Osteoblast (primary cell): ENCODE data around the gene ALDH8A1. TPM values are rescaled to one million over a fixed set of nuclear protein-coding genes. Genes with fewer than 3 reads are reported as not detected.
A peak's percentile ranks its signal among the peaks of the same experiment; 100 is the strongest.

Experiments
- DNase-seq: peaks from one replicate; pipeline ENCODE4 v3.0.0; 2011; ENCODE audit warnings: low spot score, mixed read lengths; ENCODE audit not compliant: insufficient read length; ENCODE audit errors: missing footprints
- H2AFZ ChIP-seq: 2 replicates; pipeline ENCODE4 v1.6.0; 2011; ENCODE audit warnings: mild to moderate bottlenecking, low read length
- H3K27ac ChIP-seq: 2 replicates; pipeline ENCODE4 v1.5.1; 2011; ENCODE audit warnings: mild to moderate bottlenecking, low read depth, low read length, moderate library complexity
- H3K27me3 ChIP-seq: 2 replicates; pipeline ENCODE4 v1.6.0; 2012; ENCODE audit warnings: mild to moderate bottlenecking, control low read depth, inconsistent platforms, low read length, moderate library complexity; ENCODE audit not compliant: insufficient read depth
- H3K36me3 ChIP-seq: 2 replicates; pipeline ENCODE4 v1.5.1; 2011; ENCODE audit warnings: mild to moderate bottlenecking, low read length, control low read depth, moderate library complexity; ENCODE audit not compliant: insufficient read depth
- H3K4me1 ChIP-seq: 2 replicates; pipeline ENCODE4 v1.5.1; 2011; ENCODE audit warnings: mild to moderate bottlenecking, low read length, control low read depth, moderate library complexity; ENCODE audit not compliant: insufficient read depth
- H3K4me2 ChIP-seq: 2 replicates; pipeline ENCODE4 v1.6.0; 2011; ENCODE audit warnings: mild to moderate bottlenecking, low read length; ENCODE audit not compliant: insufficient read depth
- H3K4me3 ChIP-seq: fragments of 200-600 bp; sonication (generic); 3 replicates; pipeline ENCODE4 v1.5.1; 2012; ENCODE audit warnings: mild to moderate bottlenecking, low read length, inconsistent platforms; ENCODE audit not compliant: insufficient read depth
- H3K79me2 ChIP-seq: 2 replicates; pipeline ENCODE4 v1.6.0; 2012; ENCODE audit warnings: mild to moderate bottlenecking, low read length, control low read depth, inconsistent platforms; ENCODE audit not compliant: insufficient read depth
- H3K9me3 ChIP-seq: 2 replicates; pipeline ENCODE4 v1.5.1; 2011; ENCODE audit warnings: low read depth, low read length, control low read depth
- H4K20me1 ChIP-seq: 2 replicates; pipeline ENCODE4 v1.6.0; 2012; ENCODE audit warnings: mild to moderate bottlenecking, low read length, control low read depth; ENCODE audit not compliant: insufficient read depth
- total RNA-seq: library from RNA; depleted of rRNA; stranded (reverse); fragments of >200 nt; gene quantifications from 2 replicates; pipeline ENCODE4 v1.2.3, GENCODE V29; 2012
- TF ChIP-seq, protein P1 (sequence below): IDR thresholded peaks from 2 replicates; pipeline ENCODE4 v1.5.1; 2011; ENCODE audit warnings: mild to moderate bottlenecking, low read depth, low read length, moderate library complexity; ENCODE audit errors: extremely low read depth

ALDH8A1 gene
- total RNA-seq, 1 donor, result under 0.01 TPM

DNA sequence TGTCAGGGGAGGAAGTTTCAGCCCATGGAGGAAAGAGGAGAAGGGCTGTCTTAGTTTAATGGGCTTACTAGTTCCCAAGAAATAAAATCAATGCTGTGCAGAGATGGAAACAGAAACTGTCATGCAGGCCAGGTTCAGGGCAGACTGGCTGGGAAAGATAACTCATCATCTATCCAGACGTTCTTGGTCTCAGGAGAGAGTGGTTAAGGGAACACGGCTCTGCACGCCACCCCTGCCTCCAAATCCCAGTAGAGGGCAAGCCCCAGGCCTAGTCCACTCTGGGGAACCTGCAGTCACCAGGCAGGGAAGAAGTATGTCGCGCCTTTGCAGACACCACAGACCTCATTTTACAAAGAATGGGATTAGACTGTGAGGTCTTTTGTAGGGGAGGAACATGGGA is 12.5 kb downstream of the ALDH8A1 start:
- no peaks in the 10 kb centered on the region for H3K79me2 ChIP-seq
- H4K20me1 ChIP-seq, result no peaks in the 10 kb centered on the region
- peak overlapping the region; percentile 55 for H3K4me3 ChIP-seq
- H3K4me2 ChIP-seq, result peak overlapping the region; percentile 89
- H3K4me1 ChIP-seq, result peaks cover 21% of the 10 kb centered on the region
- no peaks in the 10 kb centered on the region for H3K27me3 ChIP-seq
- no peaks in the 10 kb centered on the region for H3K36me3 ChIP-seq
- peak overlapping the region; percentile 79 for H2AFZ ChIP-seq
- TF ChIP-seq, protein P1, sequence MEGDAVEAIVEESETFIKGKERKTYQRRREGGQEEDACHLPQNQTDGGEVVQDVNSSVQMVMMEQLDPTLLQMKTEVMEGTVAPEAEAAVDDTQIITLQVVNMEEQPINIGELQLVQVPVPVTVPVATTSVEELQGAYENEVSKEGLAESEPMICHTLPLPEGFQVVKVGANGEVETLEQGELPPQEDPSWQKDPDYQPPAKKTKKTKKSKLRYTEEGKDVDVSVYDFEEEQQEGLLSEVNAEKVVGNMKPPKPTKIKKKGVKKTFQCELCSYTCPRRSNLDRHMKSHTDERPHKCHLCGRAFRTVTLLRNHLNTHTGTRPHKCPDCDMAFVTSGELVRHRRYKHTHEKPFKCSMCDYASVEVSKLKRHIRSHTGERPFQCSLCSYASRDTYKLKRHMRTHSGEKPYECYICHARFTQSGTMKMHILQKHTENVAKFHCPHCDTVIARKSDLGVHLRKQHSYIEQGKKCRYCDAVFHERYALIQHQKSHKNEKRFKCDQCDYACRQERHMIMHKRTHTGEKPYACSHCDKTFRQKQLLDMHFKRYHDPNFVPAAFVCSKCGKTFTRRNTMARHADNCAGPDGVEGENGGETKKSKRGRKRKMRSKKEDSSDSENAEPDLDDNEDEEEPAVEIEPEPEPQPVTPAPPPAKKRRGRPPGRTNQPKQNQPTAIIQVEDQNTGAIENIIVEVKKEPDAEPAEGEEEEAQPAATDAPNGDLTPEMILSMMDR, result no peak
- no peaks in the 10 kb centered on the region for H3K9me3 ChIP-seq
- peak; percentile 80 for DNase-seq
- H3K27ac ChIP-seq, result peak overlapping the region; percentile 99

DNA sequence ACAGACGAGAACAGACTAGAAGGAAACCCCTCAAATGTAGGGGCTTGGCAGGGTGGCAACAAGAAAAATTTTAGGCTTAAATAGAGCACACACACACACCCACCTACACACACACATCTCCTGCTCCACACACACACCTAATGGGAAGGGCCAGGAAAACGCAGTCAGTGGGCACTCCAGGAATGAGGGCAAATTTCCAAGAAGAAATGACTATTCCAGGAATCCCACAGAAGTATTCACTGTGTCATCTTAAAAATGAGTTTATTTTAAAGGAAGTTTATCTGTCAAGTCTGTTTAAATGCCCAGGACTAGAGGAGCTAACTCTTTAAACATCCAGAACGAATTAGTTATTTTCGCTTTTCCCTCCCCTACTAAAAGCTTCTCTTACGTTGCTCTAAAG is 13.0 kb downstream of the ALDH8A1 start:
- Histone ChIP-seq H3K4me2 (peak overlapping the region; percentile 89), H3K4me3 (peak overlapping the region; percentile 55), H3K4me1 (peaks cover 21% of the 10 kb centered on the region), H3K36me3 (no peaks in the 10 kb centered on the region), H3K27ac (peak overlapping the region; percentile 99), H4K20me1 (no peaks in the 10 kb centered on the region), H2AFZ (peak overlapping the region; percentile 79), H3K9me3 (no peaks in the 10 kb centered on the region), H3K79me2 (no peaks in the 10 kb centered on the region), H3K27me3 (no peaks in the 10 kb centered on the region)
- peak; percentile 69 for DNase-seq
- TF ChIP-seq, protein P1, result no peak

DNA sequence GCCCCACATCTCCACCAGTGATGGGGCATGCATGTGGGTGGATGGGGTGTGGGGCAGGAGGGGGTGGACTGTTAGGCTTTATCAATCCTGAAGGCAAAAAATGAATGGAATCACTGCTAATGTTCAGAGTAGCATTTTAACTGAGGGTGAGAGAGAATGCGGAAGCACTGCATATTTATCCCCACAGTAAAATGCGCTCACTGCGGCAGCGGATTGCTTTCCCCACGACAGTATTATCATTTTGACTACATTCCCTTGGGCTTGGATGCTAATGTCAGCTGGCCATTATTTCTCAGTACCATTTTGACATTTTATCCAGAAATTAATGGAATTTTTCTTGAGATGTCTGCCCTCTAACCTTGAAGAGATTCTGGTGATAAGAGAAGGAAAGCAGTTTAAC is 13.4 kb downstream of the ALDH8A1 start:
- H4K20me1 ChIP-seq, result no peaks in the 10 kb centered on the region
- DNase-seq, result no peak
- no peaks in the 10 kb centered on the region for H3K79me2 ChIP-seq
- H3K4me3 ChIP-seq, result no peak overlapping the region
- H3K36me3 ChIP-seq, result no peaks in the 10 kb centered on the region
- H3K4me2 ChIP-seq, result peak overlapping the region; percentile 89
- peaks cover 21% of the 10 kb centered on the region for H3K4me1 ChIP-seq
- TF ChIP-seq, protein P1, result no peak
- H3K27ac ChIP-seq, result peak overlapping the region; percentile 99
- H2AFZ ChIP-seq, result no peak overlapping the region
- H3K9me3 ChIP-seq, result no peaks in the 10 kb centered on the region
- H3K27me3 ChIP-seq, result no peaks in the 10 kb centered on the region

DNA sequence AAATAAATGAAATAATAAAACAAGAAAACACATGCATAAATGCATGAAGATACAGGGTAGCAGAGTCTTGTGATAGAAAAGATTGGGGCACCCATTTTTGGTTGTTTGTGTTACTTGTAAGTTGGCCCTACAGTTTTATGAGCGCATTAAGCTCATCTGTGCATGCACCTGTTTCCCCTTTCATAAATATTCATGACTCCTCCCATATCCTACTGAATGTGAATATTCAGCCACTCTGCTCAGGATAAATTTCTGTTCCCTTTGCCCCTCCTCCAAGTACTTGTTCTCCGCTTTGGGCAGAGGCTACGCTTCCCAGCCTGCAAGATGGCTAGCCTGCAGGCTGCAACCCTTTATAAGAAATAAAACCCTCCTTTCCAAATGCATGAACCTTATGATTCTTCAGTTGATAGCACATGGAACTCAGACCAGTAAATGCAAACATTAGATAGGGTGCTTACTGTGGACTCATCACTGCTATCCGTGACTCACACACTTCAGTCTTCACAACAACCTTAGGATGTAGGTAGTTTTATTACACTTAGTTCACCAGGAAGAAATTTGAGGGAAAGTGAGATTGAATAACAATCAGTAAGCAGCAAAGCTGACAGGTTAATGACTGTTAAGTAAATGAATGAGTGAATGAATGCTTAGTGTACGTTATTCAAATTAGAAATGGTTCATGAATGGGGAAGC is 15.0 kb downstream of the ALDH8A1 start:
- Histone ChIP-seq H2AFZ (no peak overlapping the region), H3K27me3 (no peaks in the 10 kb centered on the region), H3K36me3 (no peaks in the 10 kb centered on the region), H3K4me1 (peaks cover 21% of the 10 kb centered on the region), H3K9me3 (no peaks in the 10 kb centered on the region), H3K4me2 (no peak overlapping the region), H3K27ac (no peak overlapping the region), H3K79me2 (no peaks in the 10 kb centered on the region), H4K20me1 (no peaks in the 10 kb centered on the region), H3K4me3 (no peak overlapping the region)
- DNase-seq, result no peak
- TF ChIP-seq, protein P1, result no peak
